Stimulated activated CD4-positive, alpha-beta T cell treated with anti-CD3 and anti-CD28 coated beads, TNF-alpha, amount 100 ng/mL, for 4 hours (primary cell): ENCODE results near the gene KCNN3.

Source experiments
- DNase-seq, 3 experiments: peaks; one replicate each; pipeline ENCODE4 v3.0.0-alpha.2; 2020; ENCODE audit warnings: low read depth in 3 of 3

The KCNN3 gene

DNA sequence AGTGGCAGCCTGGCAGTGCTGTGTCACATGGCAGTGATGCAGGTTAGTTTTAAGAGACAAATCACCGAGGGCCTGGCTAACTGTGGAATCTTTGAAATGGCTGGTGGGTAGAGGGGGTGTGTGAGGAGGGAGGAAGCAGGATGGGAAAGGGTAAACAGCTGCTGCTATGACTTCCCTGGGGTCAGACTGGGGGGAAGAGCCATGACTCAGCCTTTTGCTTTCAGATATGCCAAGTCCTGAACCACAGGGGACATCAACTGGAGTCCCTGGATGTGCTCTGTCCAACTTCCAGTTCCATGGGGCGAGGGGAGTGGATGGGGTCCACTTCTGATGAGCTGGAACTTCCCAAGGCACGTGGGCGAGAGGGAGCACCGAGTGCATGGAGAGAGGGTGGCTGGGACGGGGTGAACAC lies 141.0 kb downstream of the KCNN3 start:
- DNase-seq: no peak

DNA sequence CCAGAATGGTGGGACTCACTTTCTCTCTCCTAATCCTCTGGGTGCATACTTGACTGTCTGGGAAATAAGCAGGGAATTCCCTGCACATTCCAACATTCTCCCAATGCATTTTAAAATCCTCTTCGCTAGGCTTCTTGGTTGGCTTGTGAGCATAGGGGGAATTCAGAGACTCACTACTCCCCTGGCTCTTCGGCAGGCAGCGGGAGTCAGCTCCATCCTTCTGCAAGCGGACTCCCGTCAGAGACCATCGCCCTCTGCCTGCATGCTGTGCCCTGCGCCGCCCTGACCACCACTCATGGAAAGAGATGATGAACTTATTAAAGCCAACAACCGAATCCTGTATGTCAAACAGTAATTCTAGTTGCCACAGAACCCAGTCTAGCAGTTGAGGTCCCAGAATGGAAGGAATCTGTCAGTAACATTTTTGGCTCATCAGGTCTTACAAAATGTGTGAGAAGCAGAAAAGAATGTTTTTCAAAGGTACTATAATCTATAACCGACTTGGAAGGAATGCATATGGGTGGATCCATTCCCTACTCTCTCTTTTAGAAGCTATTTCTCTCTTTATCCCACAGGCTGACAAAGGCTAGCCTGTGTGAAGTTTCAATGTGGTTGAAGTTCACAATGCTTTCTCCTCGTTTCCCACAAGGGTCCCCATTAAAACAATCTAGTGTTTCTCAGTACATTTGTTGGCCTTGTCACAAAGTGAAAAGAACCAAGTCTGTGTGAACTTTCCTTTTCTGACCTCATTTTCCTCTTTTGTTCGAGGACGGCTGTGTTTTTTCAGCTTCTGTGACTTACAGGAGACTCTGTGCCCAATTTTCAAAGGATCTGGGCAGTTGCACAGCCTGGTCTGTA lies 143.0 kb downstream of the KCNN3 start:
- DNase-seq: no peak

DNA sequence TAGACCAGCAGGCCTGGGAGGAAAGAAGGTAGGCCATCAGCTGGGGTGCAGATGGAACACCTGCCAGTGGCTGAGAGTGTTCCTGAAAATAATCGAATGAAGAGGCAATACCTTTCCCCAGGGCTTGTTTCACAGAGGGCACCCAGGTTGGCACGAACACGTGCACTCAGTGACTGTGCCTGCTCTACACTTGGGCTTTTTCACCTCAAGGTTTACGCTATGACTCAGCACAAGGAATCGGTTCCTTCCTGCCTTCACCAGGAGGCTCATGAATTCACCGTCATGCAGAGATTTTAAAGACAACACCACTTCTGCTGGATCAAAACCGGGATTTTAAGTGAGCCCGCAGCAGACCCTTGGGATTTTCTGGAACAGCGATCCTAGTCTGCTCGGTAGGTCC lies 143.6 kb downstream of the KCNN3 start:
- DNase-seq: no peak

- no peak for DNase-seq
These were observed 144.2 kb downstream of the KCNN3 start for GRCh38 chr1:154725865-154726264.

DNA sequence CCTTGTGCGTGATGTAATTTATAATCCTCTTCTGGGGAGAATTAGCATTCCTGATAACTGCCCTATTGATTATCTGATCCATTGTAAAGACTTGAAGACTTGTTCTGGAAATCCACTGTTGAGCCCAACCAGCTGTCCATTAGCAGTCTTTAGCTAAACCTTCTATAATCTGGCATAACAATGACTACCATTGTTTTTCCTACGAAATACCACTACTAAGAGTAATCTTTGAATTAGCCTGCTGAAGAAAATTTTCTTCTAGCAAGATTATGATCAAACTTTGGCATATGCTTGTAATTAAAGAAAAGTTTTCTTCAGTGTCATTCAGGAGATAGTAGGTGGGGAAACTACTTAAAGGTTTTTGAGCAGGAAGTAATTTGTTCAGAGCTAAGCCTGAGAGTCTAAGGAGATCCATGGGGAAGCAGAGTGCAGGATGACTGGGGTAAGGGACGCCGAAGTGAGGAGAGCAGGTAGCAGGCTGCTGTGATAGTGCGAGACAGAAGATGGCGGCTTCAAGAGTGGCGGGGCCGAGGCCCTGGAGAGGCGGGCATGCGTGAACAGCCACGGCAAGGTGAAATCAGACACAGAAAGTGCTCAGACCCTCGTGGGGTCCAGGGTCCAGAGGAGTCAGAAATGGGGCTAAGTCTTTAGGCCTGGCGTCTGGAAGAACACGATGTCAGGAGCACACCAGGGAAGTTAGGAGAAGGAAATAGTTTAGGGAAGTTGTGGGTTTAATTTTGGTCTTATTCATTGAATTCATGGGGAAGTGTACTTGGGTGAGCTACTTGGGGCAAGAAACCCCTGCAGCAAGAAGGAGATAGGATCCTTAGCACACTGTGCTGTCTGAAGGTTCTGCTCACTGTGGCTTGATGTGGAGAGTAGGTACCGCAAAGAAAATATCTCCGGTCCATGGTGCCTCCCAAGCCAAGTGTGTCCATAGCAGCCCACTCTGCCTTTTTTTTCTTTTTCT lies 149.5 kb downstream of the KCNN3 start:
- no peak for DNase-seq

DNA sequence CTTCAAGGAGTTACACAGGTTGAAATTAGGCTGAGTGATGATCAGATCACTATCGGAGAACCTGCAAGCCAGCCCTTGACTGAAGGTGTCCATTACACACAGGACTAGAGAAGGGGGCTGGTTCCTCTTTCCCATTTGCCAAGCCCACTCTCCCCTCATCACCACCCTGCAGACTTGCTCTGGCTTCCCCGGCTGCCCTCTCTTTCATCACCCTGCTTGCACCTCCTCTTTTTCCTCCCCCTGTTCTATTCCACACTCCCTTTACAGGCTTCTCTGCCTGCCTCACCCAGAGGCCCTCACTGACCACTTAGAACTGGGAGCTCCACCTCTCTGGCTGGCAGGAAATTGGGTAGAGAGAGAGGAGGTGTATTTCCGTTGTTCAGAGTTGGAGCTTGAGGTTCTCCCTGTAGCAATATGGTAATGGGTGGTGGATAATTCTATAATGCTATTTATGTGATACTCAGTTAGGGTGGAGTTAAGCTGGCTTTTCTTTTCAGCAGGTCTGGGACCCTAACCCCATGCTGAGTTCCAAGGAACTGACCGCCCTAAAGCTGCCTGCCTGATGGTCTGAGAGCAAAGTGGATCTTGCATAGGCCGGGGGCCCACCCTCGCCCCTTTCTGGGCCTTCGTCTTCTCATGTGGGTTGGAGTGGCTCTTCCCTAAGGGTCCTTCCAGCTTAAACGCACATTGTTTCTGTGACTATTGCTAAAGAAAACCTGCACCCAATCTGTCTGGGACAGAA lies 150.3 kb downstream of the KCNN3 start:
- no peak for DNase-seq

DNA sequence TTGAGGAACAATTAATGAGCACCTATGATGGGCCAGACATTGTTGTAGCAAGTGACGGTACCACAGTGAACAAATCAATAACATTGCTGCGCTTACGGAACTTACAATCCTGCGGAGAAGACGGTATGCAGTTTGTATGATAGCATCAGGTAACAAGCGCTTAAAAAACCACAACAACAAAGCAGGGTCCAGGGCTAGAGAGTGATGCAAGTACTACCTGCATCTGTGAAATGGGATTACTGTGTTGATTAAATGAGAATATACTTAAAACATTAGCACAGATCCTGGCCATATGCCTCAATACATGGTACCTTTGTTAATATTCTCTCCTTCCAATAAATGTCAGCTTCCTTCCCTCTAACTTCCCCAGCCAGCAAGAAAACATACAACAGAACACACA lies 151.5 kb downstream of the KCNN3 start:
- DNase-seq: no peak

- DNase-seq: no peak
These were observed 152.6 kb downstream of the KCNN3 start for GRCh38 chr1:154717528-154717924.

- no peak for DNase-seq
These were observed 153.2 kb downstream of the KCNN3 start for GRCh38 chr1:154716614-154717527.

DNA sequence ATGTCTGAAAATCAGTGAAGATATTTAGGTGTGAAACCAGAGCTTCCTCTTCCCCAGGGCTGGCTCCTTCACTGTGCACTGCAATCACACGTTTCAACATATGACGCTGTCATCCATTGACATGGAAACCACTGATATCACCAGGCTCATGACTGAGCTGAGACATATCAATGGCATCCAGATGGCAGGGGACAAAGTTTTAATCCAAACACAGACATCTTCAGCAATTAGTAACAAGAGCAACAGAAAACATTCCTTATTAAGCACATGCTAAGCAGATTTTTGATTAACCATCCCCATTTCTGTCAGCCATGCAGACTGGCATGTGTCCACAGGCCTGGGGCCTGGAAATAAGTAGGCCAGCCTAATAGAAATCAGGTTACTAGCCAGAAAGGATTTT lies 154.1 kb downstream of the KCNN3 start:
- no peak for DNase-seq

- DNase-seq: no peak
These were observed 154.7 kb downstream of the KCNN3 start for GRCh38 chr1:154715385-154715784.

- DNase-seq: no peak
These were observed 155.4 kb downstream of the KCNN3 start for GRCh38 chr1:154714638-154715037.

GRCh38 chr1:154714052-154714623 lies 155.9 kb downstream of the KCNN3 start:
- DNase-seq: no peak

GRCh38 chr1:154713005-154713404 lies 157.1 kb downstream of the KCNN3 start:
- DNase-seq: no peak

DNA sequence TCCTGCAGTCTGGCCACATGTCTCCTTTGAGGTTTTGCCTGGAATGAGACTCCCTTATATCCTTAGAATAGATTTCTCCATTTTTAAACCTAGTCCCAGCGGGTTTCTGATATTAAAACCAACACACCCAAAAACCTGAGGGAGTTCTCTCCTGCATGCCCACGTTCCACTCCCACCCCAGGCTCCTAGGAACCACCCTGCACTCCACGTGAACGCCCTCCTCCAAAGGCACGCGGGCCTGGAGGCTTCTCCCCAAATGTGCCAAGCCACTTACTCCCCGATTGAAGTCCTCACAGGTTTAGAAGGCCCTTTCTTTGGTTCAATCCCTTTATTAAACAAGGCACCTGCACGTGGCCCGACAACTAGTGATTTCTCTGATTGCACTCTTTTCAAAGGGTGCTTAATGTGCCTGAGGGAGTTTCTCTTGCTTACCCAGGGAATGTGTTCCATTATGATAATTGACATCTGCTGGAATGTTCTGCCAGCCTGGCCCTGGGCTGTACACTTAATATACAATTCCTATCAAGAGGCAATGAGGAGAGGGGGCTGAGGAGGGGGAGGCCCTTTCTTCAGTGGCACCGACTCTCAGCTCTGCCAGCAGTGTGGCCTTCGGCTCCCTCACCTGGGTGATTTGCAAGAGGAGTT lies 157.8 kb downstream of the KCNN3 start:
- no peak for DNase-seq

GRCh38 chr1:154711416-154711815 lies 158.7 kb downstream of the KCNN3 start:
- no peak for DNase-seq

DNA sequence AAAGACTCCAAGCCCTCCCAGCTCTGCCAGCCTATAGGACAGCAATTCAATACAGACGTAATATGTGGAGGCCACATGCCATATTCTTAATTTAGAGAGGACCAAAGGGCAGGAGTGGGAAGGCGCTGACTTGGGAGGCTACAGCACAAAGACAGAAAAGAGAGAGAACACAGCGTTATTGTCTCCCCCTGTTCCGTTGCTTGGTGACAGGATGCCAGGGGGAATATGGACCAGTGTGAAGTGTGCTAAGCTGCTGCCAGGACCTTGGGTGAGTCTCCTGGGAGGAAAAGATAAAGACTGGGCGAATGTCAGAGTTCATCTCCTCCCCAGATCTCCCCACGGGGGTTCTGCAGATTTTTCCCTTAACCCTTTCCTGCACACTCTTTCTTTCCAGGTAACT lies 160.0 kb downstream of the KCNN3 start:
- DNase-seq: no peak

GRCh38 chr1:154707901-154708463 lies 162.1 kb downstream of the KCNN3 start:
- DNase-seq: no peak

DNA sequence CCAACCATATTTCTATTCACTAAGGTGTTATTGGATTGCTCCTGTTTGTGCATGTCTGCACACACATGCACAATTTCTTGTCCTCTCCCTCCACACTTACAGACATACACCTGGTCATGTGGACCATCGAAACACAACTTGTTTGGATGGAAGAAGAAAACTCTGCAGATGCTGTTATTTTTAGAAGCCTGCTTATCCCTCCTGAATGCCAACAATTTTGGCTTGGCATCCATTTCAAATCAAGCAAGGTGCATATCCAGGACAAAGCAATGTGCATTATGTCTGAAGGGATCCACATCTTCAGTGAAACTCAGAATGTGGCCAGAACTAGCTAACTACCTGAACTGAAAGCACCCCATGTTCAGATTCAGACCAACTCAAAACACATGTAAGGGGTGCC lies 163.2 kb downstream of the KCNN3 start:
- DNase-seq: no peak

DNA sequence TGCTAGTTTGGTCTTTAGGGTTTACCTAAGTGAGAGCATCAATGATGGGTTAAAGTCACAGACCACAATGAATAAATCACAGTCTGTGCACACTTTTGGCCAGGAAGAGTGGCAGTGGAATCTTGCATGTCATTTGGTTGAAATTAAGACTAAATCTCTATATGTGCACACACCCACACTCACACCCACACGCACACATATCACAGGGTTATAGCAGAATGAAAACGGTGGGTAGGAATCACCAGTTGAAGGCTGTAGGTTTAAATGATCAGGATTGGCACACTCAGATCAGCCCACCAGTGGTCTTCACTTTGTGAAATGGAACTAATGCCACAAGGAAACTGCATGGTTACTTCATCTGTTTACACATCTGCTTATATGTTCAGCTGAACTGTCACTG lies 164.5 kb downstream of the KCNN3 start:
- no peak for DNase-seq
